Skin epidermis (tissue), 12 donors: ENCODE measurements around the gene KCNG2.

Source experiments
- H3K27ac ChIP-seq, 21 experiments: fragments of 200-600 bp; sonication (generic) in 11 of 21; one replicate each; pipeline ENCODE4 v1.5.0; 2020; ENCODE audit warnings: mild to moderate bottlenecking in 3 of 21, inconsistent platforms in 2 of 21, moderate library complexity in 2 of 21
- H3K4me3 ChIP-seq, 7 experiments: fragments of 200-600 bp; sonication (generic) in 2 of 7; one replicate each; pipeline ENCODE4 v1.5.0; 2020; ENCODE audit warnings: inconsistent platforms in 2 of 7, mild to moderate bottlenecking in 2 of 7, moderate library complexity in 1 of 7

KCNG2 gene

DNA sequence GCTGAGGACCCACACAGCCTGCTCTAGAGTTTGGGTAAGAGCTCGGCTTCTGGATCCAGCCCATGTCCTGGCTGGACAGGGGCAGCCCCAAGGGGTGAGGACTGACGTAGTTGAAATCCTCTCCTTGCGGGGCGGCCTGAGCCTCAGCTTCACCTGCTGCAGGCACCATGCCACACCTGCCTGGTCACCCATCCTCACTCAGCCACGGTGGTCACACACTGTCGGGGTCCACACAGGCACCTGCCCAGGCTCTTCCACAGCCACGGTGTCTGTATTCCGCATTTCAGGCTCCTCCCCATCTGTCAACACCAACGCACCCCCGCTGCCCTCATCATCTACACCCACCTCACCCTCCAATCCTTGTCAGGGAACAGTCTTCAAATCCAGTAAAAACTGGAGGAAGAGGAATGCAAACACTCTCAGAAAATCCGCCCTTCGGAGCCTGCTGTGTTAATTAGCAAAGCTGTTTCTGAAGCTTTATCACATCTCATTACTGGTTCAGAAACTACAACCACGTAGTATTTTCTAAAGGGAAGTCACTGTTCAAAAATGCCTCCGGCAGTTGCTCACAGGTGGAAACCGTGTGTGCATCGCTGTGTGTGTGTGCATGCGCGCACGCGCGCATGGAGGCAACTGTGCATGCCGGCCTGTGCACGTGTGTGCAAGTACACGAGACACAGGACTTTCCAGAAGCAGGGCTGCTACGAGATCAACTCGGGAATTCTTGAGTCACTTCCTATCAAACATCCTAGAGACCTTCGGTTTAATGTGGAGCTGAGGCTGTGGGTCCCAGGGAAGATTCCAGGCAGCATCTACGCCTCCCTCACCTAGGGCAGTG lies 115.5 kb downstream of the KCNG2 start:
- H3K4me3 ChIP-seq = no peak overlapping the region
- H3K27ac ChIP-seq = no peak overlapping the region

GRCh38 chr18:79914614-79915160 lies 116.9 kb downstream of the KCNG2 start:
- Histone ChIP-seq H3K27ac (no peak overlapping the region), H3K4me3 (no peak overlapping the region)

DNA sequence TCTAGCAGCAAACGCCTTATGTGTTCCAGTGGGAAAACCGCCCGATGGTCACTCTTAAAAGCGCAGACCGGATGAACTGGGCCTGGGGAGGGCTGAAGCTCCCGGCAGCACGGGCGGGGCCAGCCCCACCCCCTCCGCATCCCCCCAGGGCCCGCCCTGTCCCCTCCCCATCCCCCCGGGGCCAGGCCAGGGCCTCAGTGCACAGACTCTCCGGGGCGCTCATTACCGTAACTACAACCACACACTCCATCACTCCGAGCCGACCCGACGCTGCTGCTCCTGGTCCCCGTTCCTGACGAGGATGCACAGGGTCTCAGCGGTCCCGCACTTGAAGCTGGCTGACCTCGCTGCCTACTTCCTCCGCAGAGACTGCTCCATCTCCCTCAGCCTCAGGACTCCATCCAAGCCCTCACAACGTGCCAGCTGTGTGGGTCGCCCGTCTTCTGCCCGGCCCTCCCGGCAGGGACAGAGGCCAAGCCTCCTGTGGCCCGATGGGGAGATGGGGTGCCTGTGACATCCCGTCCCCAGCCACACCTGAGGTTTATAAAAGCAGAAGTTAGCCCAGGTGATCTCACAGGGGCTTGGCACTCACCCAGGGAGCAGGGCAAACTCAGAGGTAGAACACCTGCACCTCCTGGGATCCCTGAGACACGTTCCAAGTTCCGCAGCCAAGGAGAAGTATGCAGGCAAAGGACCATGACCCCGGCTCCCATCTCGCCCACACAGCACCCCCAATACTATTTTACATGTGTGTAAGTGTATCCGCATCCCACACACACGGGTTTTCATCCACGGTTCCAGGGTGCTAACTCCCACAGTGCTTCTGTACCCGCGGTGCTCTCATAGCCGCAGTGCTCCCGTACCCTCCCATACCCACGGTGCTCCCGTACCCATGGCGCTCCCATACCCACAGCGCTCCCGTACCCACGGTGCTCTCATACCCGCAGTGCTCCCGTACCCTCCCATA lies 117.7 kb downstream of the KCNG2 start:
- Histone ChIP-seq H3K27ac (no peak overlapping the region), H3K4me3 (no peak overlapping the region)

GRCh38 chr18:79916128-79916494 lies 118.4 kb downstream of the KCNG2 start:
- Histone ChIP-seq H3K27ac (no peak overlapping the region), H3K4me3 (no peak overlapping the region)

DNA sequence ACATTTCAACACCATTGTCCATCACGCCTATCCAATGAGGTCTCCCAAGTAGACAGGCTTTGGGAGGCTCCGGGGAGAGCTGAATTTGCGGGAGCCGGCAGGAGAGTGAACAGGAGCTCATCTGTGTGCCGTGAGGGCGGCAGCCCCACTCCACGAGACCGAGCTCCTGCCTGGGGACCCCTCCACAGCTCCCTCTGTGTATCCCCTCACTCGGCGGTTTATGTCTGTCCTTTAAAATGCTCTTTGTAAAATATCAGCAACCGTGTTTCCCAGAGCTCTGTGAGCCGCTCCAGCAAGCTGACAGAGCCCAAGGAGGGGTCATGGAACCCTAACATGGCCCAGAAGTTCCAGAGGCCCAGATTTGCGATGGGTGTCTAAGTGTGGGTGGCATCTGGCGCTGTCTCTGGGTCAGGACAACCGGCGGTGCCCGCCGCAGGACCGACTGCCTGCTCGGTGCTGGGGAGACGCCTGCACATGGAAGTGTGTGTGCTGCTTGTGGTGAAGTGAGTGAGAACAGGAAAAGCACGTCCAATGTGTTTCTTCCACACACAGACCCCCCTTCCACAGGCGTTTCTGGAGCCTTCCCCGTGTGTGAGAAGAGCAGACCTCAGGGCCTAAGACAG lies 118.9 kb downstream of the KCNG2 start:
- H3K27ac ChIP-seq = no peak overlapping the region
- no peak overlapping the region for H3K4me3 ChIP-seq

- H3K27ac ChIP-seq = no peak overlapping the region
- H3K4me3 ChIP-seq = no peak overlapping the region
These were observed 119.6 kb downstream of the KCNG2 start for GRCh38 chr18:79917169-79917852.

DNA sequence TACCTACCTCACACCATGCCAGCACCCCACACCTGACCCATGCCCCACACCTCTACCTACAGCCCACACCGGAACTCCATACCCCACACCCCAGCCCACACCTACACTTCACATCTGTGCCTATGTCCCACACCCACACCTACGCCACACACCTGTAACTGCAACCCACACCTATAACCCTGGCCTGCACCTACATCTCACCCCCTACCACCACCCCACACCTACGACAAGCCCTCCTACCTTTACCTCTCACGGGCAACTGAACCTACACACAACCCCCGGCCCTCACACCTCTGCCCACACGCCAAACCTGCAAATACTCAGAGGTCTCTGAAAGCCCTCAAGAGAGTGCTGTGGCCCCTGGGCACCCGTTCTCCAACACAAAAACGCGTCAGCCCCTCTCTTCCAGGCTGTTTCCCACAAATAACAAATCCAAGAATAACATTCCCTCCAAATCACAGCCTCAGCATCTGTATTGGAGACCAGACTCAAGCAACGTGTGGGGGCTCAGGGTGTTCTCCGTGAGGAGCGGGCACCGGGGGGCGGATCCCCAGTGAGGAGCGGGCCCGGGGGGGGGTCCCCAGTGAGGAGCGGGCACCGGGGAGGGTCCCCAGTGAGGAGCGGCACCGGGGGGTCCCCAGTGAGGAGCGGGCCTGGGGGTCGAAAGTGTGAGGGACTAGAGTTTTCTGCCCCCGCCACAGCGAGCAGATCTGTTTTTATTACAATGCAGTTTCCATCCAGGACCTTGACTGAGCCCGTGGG lies 120.3 kb downstream of the KCNG2 start:
- Histone ChIP-seq H3K4me3 (no peak overlapping the region), H3K27ac (no peak overlapping the region)

GRCh38 chr18:79918615-79919011 lies 120.9 kb downstream of the KCNG2 start:
- Histone ChIP-seq H3K27ac (no peak overlapping the region), H3K4me3 (no peak overlapping the region)

GRCh38 chr18:79919089-79919488 lies 121.4 kb downstream of the KCNG2 start:
- H3K27ac ChIP-seq = no peak overlapping the region
- no peak overlapping the region for H3K4me3 ChIP-seq

DNA sequence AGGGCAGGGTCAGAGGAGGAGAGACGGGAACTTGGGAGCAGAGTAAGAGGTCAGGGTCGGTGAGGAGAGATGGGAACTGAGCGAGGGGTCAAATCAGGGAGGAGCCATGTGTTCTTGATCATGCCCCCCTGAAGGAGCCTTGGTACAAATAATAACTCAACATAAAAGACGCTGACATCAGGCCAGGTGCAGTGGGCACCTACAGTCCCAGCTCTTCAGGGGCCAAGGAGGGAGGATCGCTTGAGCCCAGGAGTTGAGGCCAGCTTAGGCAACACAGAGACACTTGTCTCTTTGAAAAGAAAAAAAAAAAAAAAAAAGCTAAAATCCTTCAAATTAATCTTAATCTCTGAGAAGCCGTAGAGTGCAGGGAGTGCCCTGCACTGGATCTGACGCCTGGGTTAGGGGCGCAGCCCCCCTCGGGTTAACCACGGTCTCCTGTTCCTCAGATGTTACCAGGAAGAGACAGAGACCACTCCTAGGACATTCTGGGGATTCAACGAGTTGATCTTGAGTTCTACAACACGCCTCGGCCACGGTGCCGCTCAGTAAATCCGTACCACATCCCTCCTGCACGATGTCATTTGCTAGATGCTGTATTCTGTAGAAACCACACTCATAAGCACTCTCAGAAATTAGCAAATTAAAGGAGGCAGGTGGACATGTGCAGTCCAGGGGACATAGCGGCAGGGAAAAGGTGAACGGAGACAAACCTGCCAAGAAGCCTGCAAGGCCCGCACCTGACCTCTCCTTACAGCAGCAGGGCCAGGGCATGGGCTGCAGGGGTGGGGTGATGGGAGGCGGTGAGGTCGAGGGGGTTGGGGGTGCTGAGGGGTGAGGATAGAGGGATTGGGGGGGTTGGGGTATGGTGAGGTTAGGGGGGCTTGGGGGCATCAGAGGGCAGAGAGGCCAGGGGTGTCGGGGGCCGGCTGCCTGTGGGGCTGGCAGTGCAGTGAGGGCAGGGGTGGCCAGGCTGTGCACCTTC lies 124.5 kb downstream of the KCNG2 start:
- H3K27ac ChIP-seq = no peak overlapping the region

GRCh38 chr18:79922971-79923411 lies 125.3 kb downstream of the KCNG2 start:
- no peak overlapping the region for H3K4me3 ChIP-seq
- H3K27ac ChIP-seq = no peak overlapping the region

More for the DNA sequence above, 124.5 kb downstream of the KCNG2 start:
- no peak overlapping the region for H3K4me3 ChIP-seq

DNA sequence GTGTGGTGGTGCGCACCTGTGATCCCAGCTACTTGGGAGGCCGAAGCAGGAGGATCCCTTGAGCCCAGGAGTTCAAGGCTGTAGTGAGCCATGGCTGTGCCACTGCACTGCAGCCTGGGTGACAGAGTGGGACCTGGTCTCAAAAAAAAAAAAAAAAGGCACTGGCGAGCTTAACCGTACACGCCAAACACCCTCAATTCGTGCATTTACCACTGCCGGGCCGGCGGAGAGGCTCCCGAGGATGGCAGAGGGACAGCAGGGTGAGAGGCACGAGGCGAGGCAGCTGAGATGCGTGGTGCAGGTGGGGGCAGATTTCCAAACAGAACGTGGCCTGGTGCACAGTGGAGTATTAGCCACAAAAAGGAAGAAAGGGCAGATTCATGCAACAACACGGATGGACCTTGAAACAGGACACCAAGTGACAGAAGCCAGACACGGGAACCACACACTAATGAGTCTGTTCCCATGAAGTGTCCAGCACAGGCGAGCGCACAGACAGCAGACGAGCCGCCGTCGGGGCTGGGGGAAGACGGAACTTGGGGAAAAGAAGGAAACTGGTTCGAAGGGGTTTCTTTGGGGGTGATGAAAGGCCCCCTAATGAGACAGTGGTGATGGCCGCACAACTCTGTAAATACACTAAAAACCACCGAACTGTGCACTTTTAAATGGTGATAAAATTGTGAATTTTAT lies 126.3 kb downstream of the KCNG2 start:
- Histone ChIP-seq H3K4me3 (no peak overlapping the region), H3K27ac (no peak overlapping the region)

GRCh38 chr18:79924814-79925731 lies 127.3 kb downstream of the KCNG2 start:
- Histone ChIP-seq H3K27ac (no peak overlapping the region), H3K4me3 (no peak overlapping the region)

DNA sequence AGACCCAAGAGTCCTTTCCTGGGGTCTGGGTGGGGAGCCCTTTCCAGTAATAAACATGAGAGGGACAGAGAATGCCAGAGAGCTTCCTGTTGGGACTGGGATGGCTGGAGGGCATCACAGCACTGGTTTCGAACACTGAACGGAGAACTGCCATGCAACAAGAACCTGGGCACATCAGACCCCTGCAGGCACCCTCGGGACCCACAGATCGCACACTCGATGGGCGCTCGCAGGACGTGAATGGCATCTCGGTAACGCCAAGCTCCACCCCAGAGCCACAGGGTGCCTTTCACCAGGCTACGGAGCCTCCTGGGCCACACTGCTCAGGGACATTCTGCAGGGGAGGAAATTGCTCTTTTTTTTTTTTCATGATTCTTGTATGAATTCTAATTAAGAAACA lies 128.6 kb downstream of the KCNG2 start:
- Histone ChIP-seq H3K4me3 (no peak overlapping the region), H3K27ac (no peak overlapping the region)

- Histone ChIP-seq H3K27ac (no peak overlapping the region), H3K4me3 (no peak overlapping the region)
These were observed 129.2 kb downstream of the KCNG2 start for GRCh38 chr18:79926715-79927606.
